Fibroblast of upper back skin (primary cell): Measurements from ENCODE around the gene MAP3K1.

Source experiments
- DNase-seq: peaks from one replicate; pipeline ENCODE4 v3.0.0-alpha.2; 2013

MAP3K1 gene

GRCh38 chr5:56850423-56850822 is 35.1 kb downstream of the MAP3K1 start:
- DNase-seq = no peak

GRCh38 chr5:56851258-56851941 is 36.1 kb downstream of the MAP3K1 start:
- no peak for DNase-seq

- no peak for DNase-seq
Observed at GRCh38 chr5:56852228-56853000, 37.1 kb downstream of the MAP3K1 start.

- no peak for DNase-seq
Observed at GRCh38 chr5:56853698-56854097, 38.3 kb downstream of the MAP3K1 start.

GRCh38 chr5:56854920-56855319 is 39.6 kb downstream of the MAP3K1 start:
- DNase-seq = no peak

- DNase-seq = no peak
Observed at GRCh38 chr5:56856541-56857178, 41.3 kb downstream of the MAP3K1 start.

GRCh38 chr5:56858777-56859442 is 43.6 kb downstream of the MAP3K1 start:
- DNase-seq = no peak

- no peak for DNase-seq
Observed at GRCh38 chr5:56861893-56862485, 46.6 kb downstream of the MAP3K1 start.

GRCh38 chr5:56862909-56863308 is 47.6 kb downstream of the MAP3K1 start:
- no peak for DNase-seq

- no peak for DNase-seq
Observed at GRCh38 chr5:56871777-56872176, 56.4 kb downstream of the MAP3K1 start.

- no peak for DNase-seq
Observed at GRCh38 chr5:56873056-56873455, 57.7 kb downstream of the MAP3K1 start.

GRCh38 chr5:56876327-56876726 is 61.0 kb downstream of the MAP3K1 start:
- peak; percentile 18 for DNase-seq

- no peak for DNase-seq
Observed at GRCh38 chr5:56881571-56881970, 66.2 kb downstream of the MAP3K1 start.

- DNase-seq = no peak
Observed at GRCh38 chr5:56893251-56893951, 78.1 kb downstream of the MAP3K1 start.

GRCh38 chr5:56896763-56897162 is 81.4 kb downstream of the MAP3K1 start:
- no peak for DNase-seq

GRCh38 chr5:56898213-56898612 is 82.9 kb downstream of the MAP3K1 start:
- no peak for DNase-seq

GRCh38 chr5:56900395-56900794 is 85.0 kb downstream of the MAP3K1 start:
- peak; percentile 48 for DNase-seq

- peak; percentile 46 for DNase-seq
Observed at GRCh38 chr5:56900858-56901578, 85.7 kb downstream of the MAP3K1 start.

- no peak for DNase-seq
Observed at GRCh38 chr5:56908942-56909293, 93.6 kb downstream of the MAP3K1 start.

GRCh38 chr5:56909294-56910209 is 94.2 kb downstream of the MAP3K1 start, which contains the start of gene SETD9:
Gene SETD9 (plus strand): TSS chr5:56909596. CDS start chr5:56909646, 50 bp downstream.
- peak; percentile 97 for DNase-seq
